ENCODE results near the gene TMEM259. TPM values are rescaled to one million over a fixed set of nuclear protein-coding genes. Genes with fewer than 3 reads are reported as not detected.

TMEM259 gene
- total and polyA plus RNA-seq, 9 of the 15 experiments (the other 6 are each of a cell fraction or from before 2014, with no cell fraction given) = 0.52 to 231 (median 63.6) TPM

DNA sequence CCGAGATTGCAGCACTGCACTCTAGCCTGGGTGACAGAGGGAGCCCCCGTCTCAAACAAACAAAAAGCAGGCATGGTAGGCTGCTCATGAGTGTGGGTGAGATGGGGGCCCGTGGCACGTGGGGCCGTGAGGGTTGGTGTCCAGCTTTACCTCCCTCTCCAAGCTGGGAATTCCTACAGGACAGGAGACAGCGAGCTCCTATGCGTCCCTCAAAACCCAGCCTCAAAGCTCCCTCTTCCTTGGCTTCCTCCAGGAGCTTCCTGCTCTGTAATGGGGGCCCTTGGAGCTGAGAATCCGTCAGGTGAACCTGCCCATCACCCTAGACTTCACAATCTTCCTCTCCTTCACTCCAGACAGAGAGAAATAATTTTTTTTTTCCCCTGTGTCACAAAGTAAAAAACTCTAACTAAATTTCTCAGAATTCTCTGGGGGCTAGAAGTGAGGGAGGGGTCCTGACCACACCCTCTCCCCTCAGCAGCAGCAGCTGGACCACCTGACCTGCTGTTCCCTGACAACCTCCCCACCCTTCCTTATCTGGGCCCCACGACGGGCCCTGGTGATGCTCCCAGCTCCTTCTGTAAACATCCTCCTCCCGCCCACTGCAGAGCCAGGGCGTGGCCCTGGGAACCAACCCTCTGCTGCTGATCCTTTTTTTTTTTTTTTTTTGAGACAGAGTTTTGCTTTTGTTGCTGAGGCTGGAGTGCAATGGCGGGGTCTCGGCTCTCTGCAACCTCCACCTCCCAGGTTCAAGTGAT, 58.9 kb downstream of the TMEM259 start (continued):
- TF ChIP-seq, protein P1, sequence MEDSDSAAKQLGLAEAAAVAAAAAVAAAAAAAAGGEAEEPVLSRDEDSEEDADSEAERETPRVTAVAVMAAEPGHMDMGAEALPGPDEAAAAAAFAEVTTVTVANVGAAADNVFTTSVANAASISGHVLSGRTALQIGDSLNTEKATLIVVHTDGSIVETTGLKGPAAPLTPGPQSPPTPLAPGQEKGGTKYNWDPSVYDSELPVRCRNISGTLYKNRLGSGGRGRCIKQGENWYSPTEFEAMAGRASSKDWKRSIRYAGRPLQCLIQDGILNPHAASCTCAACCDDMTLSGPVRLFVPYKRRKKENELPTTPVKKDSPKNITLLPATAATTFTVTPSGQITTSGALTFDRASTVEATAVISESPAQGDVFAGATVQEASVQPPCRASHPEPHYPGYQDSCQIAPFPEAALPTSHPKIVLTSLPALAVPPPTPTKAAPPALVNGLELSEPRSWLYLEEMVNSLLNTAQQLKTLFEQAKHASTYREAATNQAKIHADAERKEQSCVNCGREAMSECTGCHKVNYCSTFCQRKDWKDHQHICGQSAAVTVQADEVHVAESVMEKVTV (CRISPR knock-in tag; IDR thresholded peaks at IDR 0.05) = no peak
- no peak for TF ChIP-seq CC2D1A (IDR thresholded peaks at IDR 0.05)
- no peak for TF ChIP-seq SAP30 (IDR thresholded peaks at IDR 0.05; ENCODE audit: borderline replicate concordance, insufficient read depth, low read depth, low read length, poor library complexity, severe bottlenecking)
- TF ChIP-seq KDM1A (IDR thresholded peaks at IDR 0.05) = peak; percentile 76 to 85
- TF ChIP-seq CBFA2T2 (conservative IDR thresholded peaks at IDR 0.05) = peak; percentile 81
- no peak for TF ChIP-seq CHD1 (IDR thresholded peaks at IDR 0.05; ENCODE audit: low read length)
- no peak for TF ChIP-seq ZNF212 (CRISPR knock-in tag; IDR thresholded peaks at IDR 0.05)
- TF ChIP-seq TAF9B (IDR thresholded peaks at IDR 0.05; ENCODE audit: partially characterized antibody) = no peak
- TF ChIP-seq, protein P2, sequence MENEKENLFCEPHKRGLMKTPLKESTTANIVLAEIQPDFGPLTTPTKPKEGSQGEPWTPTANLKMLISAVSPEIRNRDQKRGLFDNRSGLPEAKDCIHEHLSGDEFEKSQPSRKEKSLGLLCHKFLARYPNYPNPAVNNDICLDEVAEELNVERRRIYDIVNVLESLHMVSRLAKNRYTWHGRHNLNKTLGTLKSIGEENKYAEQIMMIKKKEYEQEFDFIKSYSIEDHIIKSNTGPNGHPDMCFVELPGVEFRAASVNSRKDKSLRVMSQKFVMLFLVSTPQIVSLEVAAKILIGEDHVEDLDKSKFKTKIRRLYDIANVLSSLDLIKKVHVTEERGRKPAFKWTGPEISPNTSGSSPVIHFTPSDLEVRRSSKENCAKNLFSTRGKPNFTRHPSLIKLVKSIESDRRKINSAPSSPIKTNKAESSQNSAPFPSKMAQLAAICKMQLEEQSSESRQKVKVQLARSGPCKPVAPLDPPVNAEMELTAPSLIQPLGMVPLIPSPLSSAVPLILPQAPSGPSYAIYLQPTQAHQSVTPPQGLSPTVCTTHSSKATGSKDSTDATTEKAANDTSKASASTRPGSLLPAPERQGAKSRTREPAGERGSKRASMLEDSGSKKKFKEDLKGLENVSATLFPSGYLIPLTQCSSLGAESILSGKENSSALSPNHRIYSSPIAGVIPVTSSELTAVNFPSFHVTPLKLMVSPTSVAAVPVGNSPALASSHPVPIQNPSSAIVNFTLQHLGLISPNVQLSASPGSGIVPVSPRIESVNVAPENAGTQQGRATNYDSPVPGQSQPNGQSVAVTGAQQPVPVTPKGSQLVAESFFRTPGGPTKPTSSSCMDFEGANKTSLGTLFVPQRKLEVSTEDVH (IDR thresholded peaks at IDR 0.05; ENCODE audit: low read depth, partially characterized antibody) = no peak
- TF ChIP-seq, protein P3, sequence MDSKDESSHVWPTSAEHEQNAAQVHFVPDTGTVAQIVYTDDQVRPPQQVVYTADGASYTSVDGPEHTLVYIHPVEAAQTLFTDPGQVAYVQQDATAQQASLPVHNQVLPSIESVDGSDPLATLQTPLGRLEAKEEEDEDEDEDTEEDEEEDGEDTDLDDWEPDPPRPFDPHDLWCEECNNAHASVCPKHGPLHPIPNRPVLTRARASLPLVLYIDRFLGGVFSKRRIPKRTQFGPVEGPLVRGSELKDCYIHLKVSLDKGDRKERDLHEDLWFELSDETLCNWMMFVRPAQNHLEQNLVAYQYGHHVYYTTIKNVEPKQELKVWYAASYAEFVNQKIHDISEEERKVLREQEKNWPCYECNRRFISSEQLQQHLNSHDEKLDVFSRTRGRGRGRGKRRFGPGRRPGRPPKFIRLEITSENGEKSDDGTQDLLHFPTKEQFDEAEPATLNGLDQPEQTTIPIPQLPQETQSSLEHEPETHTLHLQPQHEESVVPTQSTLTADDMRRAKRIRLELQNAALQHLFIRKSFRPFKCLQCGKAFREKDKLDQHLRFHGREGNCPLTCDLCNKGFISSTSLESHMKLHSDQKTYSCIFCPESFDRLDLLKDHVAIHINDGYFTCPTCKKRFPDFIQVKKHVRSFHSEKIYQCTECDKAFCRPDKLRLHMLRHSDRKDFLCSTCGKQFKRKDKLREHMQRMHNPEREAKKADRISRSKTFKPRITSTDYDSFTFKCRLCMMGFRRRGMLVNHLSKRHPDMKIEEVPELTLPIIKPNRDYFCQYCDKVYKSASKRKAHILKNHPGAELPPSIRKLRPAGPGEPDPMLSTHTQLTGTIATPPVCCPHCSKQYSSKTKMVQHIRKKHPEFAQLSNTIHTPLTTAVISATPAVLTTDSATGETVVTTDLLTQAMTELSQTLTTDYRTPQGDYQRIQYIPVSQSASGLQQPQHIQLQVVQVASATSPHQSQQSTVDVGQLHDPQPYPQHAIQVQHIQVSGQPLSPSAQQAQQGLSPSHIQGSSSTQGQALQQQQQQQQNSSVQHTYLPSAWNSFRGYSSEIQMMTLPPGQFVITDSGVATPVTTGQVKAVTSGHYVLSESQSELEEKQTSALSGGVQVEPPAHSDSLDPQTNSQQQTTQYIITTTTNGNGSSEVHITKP (IDR thresholded peaks at IDR 0.05; ENCODE audit: partially characterized antibody) = no peak
- no peak for TF ChIP-seq ZC3H11A (IDR thresholded peaks at IDR 0.05; ENCODE audit: low read depth, low read length)
- TF ChIP-seq, protein P4, sequence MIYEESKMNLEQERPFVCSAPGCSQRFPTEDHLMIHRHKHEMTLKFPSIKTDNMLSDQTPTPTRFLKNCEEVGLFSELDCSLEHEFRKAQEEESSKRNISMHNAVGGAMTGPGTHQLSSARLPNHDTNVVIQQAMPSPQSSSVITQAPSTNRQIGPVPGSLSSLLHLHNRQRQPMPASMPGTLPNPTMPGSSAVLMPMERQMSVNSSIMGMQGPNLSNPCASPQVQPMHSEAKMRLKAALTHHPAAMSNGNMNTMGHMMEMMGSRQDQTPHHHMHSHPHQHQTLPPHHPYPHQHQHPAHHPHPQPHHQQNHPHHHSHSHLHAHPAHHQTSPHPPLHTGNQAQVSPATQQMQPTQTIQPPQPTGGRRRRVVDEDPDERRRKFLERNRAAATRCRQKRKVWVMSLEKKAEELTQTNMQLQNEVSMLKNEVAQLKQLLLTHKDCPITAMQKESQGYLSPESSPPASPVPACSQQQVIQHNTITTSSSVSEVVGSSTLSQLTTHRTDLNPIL (CRISPR knock-in tag; IDR thresholded peaks at IDR 0.05) = no peak
- TF ChIP-seq, protein P5, sequence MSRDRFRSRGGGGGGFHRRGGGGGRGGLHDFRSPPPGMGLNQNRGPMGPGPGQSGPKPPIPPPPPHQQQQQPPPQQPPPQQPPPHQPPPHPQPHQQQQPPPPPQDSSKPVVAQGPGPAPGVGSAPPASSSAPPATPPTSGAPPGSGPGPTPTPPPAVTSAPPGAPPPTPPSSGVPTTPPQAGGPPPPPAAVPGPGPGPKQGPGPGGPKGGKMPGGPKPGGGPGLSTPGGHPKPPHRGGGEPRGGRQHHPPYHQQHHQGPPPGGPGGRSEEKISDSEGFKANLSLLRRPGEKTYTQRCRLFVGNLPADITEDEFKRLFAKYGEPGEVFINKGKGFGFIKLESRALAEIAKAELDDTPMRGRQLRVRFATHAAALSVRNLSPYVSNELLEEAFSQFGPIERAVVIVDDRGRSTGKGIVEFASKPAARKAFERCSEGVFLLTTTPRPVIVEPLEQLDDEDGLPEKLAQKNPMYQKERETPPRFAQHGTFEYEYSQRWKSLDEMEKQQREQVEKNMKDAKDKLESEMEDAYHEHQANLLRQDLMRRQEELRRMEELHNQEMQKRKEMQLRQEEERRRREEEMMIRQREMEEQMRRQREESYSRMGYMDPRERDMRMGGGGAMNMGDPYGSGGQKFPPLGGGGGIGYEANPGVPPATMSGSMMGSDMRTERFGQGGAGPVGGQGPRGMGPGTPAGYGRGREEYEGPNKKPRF (IDR thresholded peaks at IDR 0.05; ENCODE audit: low read depth, low read length) = no peak
- TF ChIP-seq ZNF695 (CRISPR knock-in tag; IDR thresholded peaks at IDR 0.05) = no peak
- no peak for TF ChIP-seq RBBP5 (IDR thresholded peaks at IDR 0.05; ENCODE audit: borderline replicate concordance, insufficient read depth, low read length, poor library complexity, severe bottlenecking)
